Gastrocnemius medialis (tissue), 4 donors: ENCODE results near the gene NOTCH1. TPM values are rescaled to one million over a fixed set of nuclear protein-coding genes. Genes with fewer than 3 reads are reported as not detected.
A peak's percentile ranks its signal among the peaks of the same experiment; 100 is the strongest.

Experiments
- ATAC-seq, 2 donors: fragments of 150-250 bp; one replicate each; pipeline ENCODE4 v1.9.1; 2016
- DNase-seq, 2 donors: peaks; one replicate each; pipeline ENCODE4 v3.0.0-alpha.2; 2019
- H3K27ac ChIP-seq, 4 donors: fragments of 200-600 bp; sonication (generic); 1 replicate in 1 of 4; 2 replicates in 3 of 4; pipeline ENCODE4 v1.5.1; 2016 to 2018; ENCODE audit warnings: mild to moderate bottlenecking in 2 of 4, moderate library complexity in 1 of 4
- H3K27me3 ChIP-seq, 3 donors: fragments of 200-600 bp; sonication (generic) in 2 of 3; 1 replicate in 1 of 3; 2 replicates in 2 of 3; pipeline versions ENCODE4 v1.5.1 to v1.6.0; 2016 to 2019; ENCODE audit warnings: mild to moderate bottlenecking in 1 of 3, moderate library complexity in 1 of 3
- H3K36me3 ChIP-seq, 2 donors: fragments of 200-600 bp; sonication (generic) in 1 of 2; one replicate each; pipeline ENCODE4 v1.5.1; 2017 to 2018
- H3K4me1 ChIP-seq, 2 donors: fragments of 200-600 bp; sonication (generic) in 1 of 2; one replicate each; pipeline ENCODE4 v1.5.1; 2016 to 2017; ENCODE audit warnings: mild to moderate bottlenecking in 2 of 2
- H3K4me3 ChIP-seq, 4 donors: fragments of 200-600 bp; sonication (generic) in 3 of 4; 1 replicate in 1 of 4; 2 replicates in 3 of 4; pipeline ENCODE4 v1.5.1; 2016 to 2019; ENCODE audit warnings: mild to moderate bottlenecking in 2 of 4
- H3K9me3 ChIP-seq, 3 donors: fragments of 200-600 bp; sonication (generic) in 2 of 3; 1 replicate in 1 of 3; 2 replicates in 2 of 3; pipeline ENCODE4 v1.5.1; 2016 to 2019
- POLR2A ChIP-seq, 2 donors: fragments of 450-650 bp; IDR thresholded peaks; one replicate each; pipeline ENCODE4 v1.6.1; 2017; ENCODE audit warnings: antibody characterized with exemption in 2 of 2, mild to moderate bottlenecking in 2 of 2, moderate library complexity in 2 of 2
- in situ Hi-C, 4 donors: fragments of 200-750 bp; cut with MboI; loops; one replicate each; pipeline versions ENCODE4 v1.15.0 to v1.8.0; 2017; ENCODE audit warnings: low sequenced_read_pairs in 4 of 4
- intact Hi-C: fragments of 100-400 bp; cut with DNase I; formaldehyde crosslinking; loops from one replicate; pipeline ENCODE4 v1.15.1; 2023; ENCODE audit warnings: low total_unique reads
- total RNA-seq, 4 donors: library from RNA; depleted of rRNA; stranded (reverse); fragments of >200 nt; gene quantifications; one replicate each; pipeline versions ENCODE4 v1.1.0 to v1.2.3, GENCODE V29; 2016
- TF ChIP-seq, protein P1 (sequence below), 5 experiments: fragments of 450-650 bp in 3 of 5; fragments of 200-600 bp in 2 of 5; sonication (generic) in 2 of 5; IDR thresholded peaks in 4 of 5; conservative IDR thresholded peaks in 1 of 5; 1 replicate in 4 of 5; 2 replicates in 1 of 5; pipeline ENCODE4 v1.5.1; 2016 to 2019; ENCODE audit warnings: antibody characterized with exemption in 5 of 5, mild to moderate bottlenecking in 3 of 5, moderate library complexity in 3 of 5

The NOTCH1 gene
- total RNA-seq, 4 donors from 2014 or later, result 6.3 to 15.4 (median 8.2) TPM

DNA sequence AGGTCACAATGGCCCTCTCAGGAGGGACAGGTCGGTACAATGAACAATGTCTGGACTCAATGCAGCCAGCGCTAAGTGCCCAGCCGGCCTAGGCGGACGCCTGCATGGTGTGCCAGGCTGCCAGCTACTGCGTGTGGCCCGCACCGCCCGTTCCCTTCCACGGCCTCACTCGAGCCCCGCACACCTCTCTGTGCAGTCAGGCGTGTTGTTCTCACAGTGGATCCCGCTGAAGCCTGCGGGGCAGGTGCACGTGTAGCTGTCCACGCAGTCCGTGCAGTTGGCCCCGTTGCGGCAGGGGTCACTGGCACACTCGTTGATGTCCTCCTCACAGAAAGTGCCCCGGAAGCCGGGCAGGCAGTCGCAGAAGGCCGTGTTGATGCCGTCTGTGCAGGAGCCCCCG is 36.3 kb downstream of the NOTCH1 start:
- ATAC-seq, result no peak
- TF ChIP-seq POLR2A (IDR thresholded peaks at IDR 0.05), result no peak
- TF ChIP-seq, protein P1, sequence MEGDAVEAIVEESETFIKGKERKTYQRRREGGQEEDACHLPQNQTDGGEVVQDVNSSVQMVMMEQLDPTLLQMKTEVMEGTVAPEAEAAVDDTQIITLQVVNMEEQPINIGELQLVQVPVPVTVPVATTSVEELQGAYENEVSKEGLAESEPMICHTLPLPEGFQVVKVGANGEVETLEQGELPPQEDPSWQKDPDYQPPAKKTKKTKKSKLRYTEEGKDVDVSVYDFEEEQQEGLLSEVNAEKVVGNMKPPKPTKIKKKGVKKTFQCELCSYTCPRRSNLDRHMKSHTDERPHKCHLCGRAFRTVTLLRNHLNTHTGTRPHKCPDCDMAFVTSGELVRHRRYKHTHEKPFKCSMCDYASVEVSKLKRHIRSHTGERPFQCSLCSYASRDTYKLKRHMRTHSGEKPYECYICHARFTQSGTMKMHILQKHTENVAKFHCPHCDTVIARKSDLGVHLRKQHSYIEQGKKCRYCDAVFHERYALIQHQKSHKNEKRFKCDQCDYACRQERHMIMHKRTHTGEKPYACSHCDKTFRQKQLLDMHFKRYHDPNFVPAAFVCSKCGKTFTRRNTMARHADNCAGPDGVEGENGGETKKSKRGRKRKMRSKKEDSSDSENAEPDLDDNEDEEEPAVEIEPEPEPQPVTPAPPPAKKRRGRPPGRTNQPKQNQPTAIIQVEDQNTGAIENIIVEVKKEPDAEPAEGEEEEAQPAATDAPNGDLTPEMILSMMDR (IDR thresholded peaks at IDR 0.05 in 4 of 5, conservative IDR thresholded peaks at IDR 0.05 in 1 of 5), result no peak
- Histone ChIP-seq H3K4me3 (no peak overlapping the region), H3K27ac (peak overlapping the region in 3 of 4 donors; percentile 73 to 77 (median 73)), H3K27me3 (no peaks in the 10 kb centered on the region), H3K36me3 (peaks cover 0 to 70% of the 10 kb centered on the region in 2 donors), H3K4me1 (peaks cover 0 to 9% of the 10 kb centered on the region in 2 donors), H3K9me3 (no peaks in the 10 kb centered on the region)
- no peak for DNase-seq
- intact Hi-C loops, result no loop called here
- in situ Hi-C loops, result no loop called here

DNA sequence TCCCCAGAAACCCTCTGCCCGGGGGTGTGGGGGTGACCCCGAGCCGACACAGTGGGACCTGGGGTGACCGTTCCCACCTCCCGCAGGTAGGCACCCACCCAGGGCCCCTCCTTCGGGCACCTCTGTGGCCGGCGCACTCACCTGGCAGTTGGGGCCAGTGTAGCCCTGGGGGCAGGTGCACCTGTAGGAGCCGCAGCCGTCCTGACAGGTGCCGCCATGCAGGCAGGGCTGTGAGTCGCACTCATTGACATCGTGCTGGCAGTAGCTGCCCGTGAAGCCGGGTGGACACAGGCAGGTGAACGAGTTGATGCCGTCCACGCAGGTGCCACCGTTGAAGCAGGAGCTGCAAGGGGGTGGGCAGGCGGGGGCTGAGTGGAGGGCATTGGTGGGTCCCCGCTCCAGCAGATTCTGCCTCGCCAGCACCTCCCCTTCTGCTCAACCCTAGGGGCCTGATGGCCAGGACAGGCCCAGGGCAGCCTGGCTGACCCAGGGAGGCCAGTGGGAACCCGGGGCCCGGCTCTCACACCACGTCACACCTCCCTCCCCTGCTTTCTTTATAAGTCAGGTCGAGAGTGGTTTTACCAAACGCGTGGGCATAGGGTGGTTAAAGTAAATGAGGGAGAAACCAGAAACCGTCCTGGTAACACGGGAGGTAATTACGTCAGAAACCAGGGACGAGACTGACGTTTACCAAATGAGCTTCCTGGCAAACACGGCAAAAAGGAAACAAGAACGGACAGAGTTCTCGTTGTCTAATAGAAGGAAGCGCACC is 36.9 kb downstream of the NOTCH1 start:
- peaks cover 0 to 9% of the 10 kb centered on the region in 2 donors for H3K4me1 ChIP-seq
- H3K4me3 ChIP-seq, result no peak overlapping the region
- no peak for ATAC-seq
- TF ChIP-seq, protein P1 (IDR thresholded peaks at IDR 0.05 in 4 of 5, conservative IDR thresholded peaks at IDR 0.05 in 1 of 5), result no peak
- TF ChIP-seq POLR2A (IDR thresholded peaks at IDR 0.05), result no peak
- H3K36me3 ChIP-seq, result peaks cover 0 to 71% of the 10 kb centered on the region in 2 donors
- peak overlapping the region in 2 of 4 donors; percentile 34 to 73 for H3K27ac ChIP-seq
- DNase-seq, result no peak
- no peaks in the 10 kb centered on the region for H3K27me3 ChIP-seq
- intact Hi-C loops, result no loop called here
- in situ Hi-C loops, result no loop called here
- H3K9me3 ChIP-seq, result no peaks in the 10 kb centered on the region

DNA sequence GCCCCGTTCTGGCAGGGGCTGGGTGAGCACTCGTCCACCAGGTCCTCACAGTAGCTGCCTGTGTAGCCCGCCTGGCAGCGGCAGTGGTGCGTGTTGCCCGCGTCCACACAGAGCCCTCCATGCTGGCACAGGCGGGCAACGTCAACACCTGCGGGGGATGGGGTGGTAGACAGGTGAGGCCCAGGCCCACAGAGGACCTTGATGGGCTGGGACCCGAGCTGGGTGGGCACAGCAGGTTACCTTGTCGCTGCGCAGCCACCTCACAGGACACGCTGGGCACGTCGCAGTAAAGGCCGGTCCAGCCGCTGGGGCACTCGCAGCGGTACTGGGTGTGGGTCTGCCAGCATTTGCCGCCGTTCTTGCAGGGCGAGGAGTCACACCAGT is 37.9 kb downstream of the NOTCH1 start:
- Histone ChIP-seq H3K36me3 (peaks cover 0 to 70% of the 10 kb centered on the region in 2 donors), H3K27me3 (no peaks in the 10 kb centered on the region), H3K9me3 (no peaks in the 10 kb centered on the region), H3K4me3 (no peak overlapping the region), H3K27ac (no peak overlapping the region), H3K4me1 (peaks cover 0 to 9% of the 10 kb centered on the region in 2 donors)
- TF ChIP-seq, protein P1 (IDR thresholded peaks at IDR 0.05 in 4 of 5, conservative IDR thresholded peaks at IDR 0.05 in 1 of 5), result no peak
- no peak for TF ChIP-seq POLR2A (IDR thresholded peaks at IDR 0.05)
- in situ Hi-C loops (no loop called here), intact Hi-C loops (no loop called here)
- DNase-seq, result no peak
- no peak for ATAC-seq

DNA sequence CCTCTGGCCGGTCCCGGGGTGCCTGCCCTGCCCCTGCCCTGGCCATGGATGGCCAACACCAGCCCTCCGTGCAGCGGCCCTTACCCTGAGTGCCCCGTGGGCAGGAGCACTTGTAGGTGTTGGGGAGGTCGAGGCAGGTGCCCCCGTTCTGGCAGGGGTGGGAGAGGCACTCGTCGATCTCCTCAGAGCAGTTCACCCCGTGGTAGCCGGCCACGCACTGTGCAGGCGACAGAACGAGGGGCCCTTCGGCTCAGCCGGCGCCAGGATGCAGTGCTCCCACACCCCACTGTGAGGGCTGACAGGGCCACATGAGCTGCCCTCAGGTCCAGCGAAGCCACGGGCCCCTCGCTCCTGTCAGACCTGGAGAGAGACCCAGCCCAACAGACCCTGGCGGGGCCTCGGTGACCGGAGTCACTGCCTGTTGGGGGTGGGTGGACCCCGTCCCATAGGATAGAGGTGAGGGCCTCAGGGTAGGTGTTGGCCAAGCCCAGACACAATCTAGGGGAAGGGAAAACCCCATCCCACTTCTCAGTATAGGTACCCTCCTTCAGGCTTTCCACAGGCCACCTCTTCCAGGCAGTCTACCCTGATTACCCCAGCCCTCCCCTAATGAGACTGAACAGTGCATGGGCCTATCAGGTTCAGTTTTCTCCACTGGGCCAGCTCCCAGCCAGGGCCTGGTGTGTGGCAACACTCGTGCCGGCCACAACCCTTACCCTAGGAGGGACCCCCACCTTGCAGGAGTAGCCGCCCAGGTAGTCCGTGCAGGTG is 38.4 kb downstream of the NOTCH1 start:
- TF ChIP-seq, protein P1 (IDR thresholded peaks at IDR 0.05 in 4 of 5, conservative IDR thresholded peaks at IDR 0.05 in 1 of 5), result no peak
- TF ChIP-seq POLR2A (IDR thresholded peaks at IDR 0.05), result no peak
- DNase-seq (no peak), ATAC-seq (no peak)
- intact Hi-C loops (no loop called here), in situ Hi-C loops (no loop called here)
- Histone ChIP-seq H3K4me3 (no peak overlapping the region), H3K4me1 (peaks cover 0 to 9% of the 10 kb centered on the region in 2 donors), H3K9me3 (no peaks in the 10 kb centered on the region), H3K36me3 (peaks cover 0 to 71% of the 10 kb centered on the region in 2 donors), H3K27me3 (no peaks in the 10 kb centered on the region), H3K27ac (no peak overlapping the region)
